HepG2 (cell line): Measurements from ENCODE around the gene USP8. TPM values are rescaled to one million over a fixed set of nuclear protein-coding genes. Genes with fewer than 3 reads are reported as not detected.
A peak's percentile ranks its signal among the peaks of the same experiment; 100 is the strongest.

Experiments used
- AFF4 ChIP-seq: sonication (generic); formaldehyde crosslinking; IDR thresholded peaks from 2 replicates; pipeline ENCODE4 v1.4.0; 2020; ENCODE audit warnings: missing genetic modification reagents
- ASH2L ChIP-seq: fragments of 300-600, 200-600 bp; sonication (generic); IDR thresholded peaks from 2 replicates; pipeline ENCODE4 v1.7.0; 2017; ENCODE audit warnings: low read depth, mild to moderate bottlenecking, moderate library complexity, mixed read lengths, low read length; ENCODE audit not compliant: insufficient read length
- CEBPG ChIP-seq: IDR thresholded peaks from 2 replicates; pipeline ENCODE4 v1.6.1; 2016
- DR1 ChIP-seq: sonication (generic); formaldehyde crosslinking; IDR thresholded peaks from 2 replicates; pipeline ENCODE4 v1.8.0; 2021; ENCODE audit warnings: mild to moderate bottlenecking, missing genetic modification reagents, inconsistent platforms
- GATA4 ChIP-seq: sonication (generic); IDR thresholded peaks from 2 replicates; pipeline ENCODE4 v1.6.1; 2016; ENCODE audit warnings: antibody characterized with exemption, low read depth, borderline replicate concordance
- KDM6A ChIP-seq: IDR thresholded peaks from 2 replicates; pipeline ENCODE4 v1.6.1; 2016; ENCODE audit warnings: low read depth
- MED13 ChIP-seq: sonication (generic); formaldehyde crosslinking; IDR thresholded peaks from 2 replicates; pipeline ENCODE4 v1.5.0; 2020; ENCODE audit warnings: missing genetic modification reagents
- NCOA2 ChIP-seq: sonication (generic); formaldehyde crosslinking; IDR thresholded peaks from 2 replicates; pipeline ENCODE4 v1.8.0; 2022; ENCODE audit warnings: inconsistent platforms
- SNRNP70 ChIP-seq: fragments of 200-400 bp; formaldehyde crosslinking; IDR thresholded peaks from 2 replicates; pipeline ENCODE4 v1.6.1; 2017; ENCODE audit warnings: mild to moderate bottlenecking, low read depth, low read length, moderate library complexity
- TFDP1 ChIP-seq: IDR thresholded peaks from 2 replicates; pipeline ENCODE4 v1.6.1; 2016; ENCODE audit warnings: missing compliant biosample characterization, missing genetic modification reagents, borderline replicate concordance
- USF2 ChIP-seq, 2 experiments: sonication (generic) in 1 of 2; formaldehyde crosslinking in 1 of 2; IDR thresholded peaks; 2 replicates each; pipeline versions ENCODE4 v1.5.1 to v1.6.1; 2011 to 2020; ENCODE audit warnings: borderline replicate concordance in 1 of 2, low read depth in 1 of 2, low read length in 1 of 2, mild to moderate bottlenecking in 1 of 2, missing genetic modification reagents in 1 of 2, moderate library complexity in 1 of 2
- ZNF20 ChIP-seq: sonication (generic); formaldehyde crosslinking; IDR thresholded peaks from 2 replicates; pipeline ENCODE4 v1.4.0; 2020; ENCODE audit warnings: mild to moderate bottlenecking, moderate library complexity, missing genetic modification reagents
- ZNF33A ChIP-seq: sonication (generic); formaldehyde crosslinking; IDR thresholded peaks from 2 replicates; pipeline ENCODE4 v1.5.1; 2020; ENCODE audit warnings: missing genetic modification reagents, mild to moderate bottlenecking, moderate library complexity, borderline replicate concordance
- ZNF362 ChIP-seq: sonication (generic); formaldehyde crosslinking; IDR thresholded peaks from 2 replicates; pipeline ENCODE4 v1.4.0; 2020; ENCODE audit warnings: missing genetic modification reagents, mild to moderate bottlenecking, borderline replicate concordance
- ZNF432 ChIP-seq: sonication (generic); formaldehyde crosslinking; IDR thresholded peaks from 2 replicates; pipeline ENCODE4 v1.5.0; 2020; ENCODE audit warnings: missing genetic modification reagents, mild to moderate bottlenecking, borderline replicate concordance
- ZXDC ChIP-seq: sonication (generic); formaldehyde crosslinking; IDR thresholded peaks from 2 replicates; pipeline ENCODE4 v1.5.0; 2020; ENCODE audit warnings: mild to moderate bottlenecking, missing genetic modification reagents
- polyA plus RNA-seq, 8 experiments: library from polyadenylated mRNA; depleted of rRNA in 3 of 8; stranded (reverse) in 7 of 8; unstranded in 1 of 8; fragments of >200 nt; fragmentation: Illumina TruSeq in 4 of 8; extraction: Trizol in 4 of 8; gene quantifications; 2 replicates each; pipeline versions ENCODE4 v1.2.1 to v1.2.3, GENCODE V29; 2011 to 2016; ENCODE audit warnings: low read depth in 4 of 8, missing spikeins in 1 of 8, mixed read lengths in 1 of 8; ENCODE audit not compliant: insufficient read depth in 1 of 8
- total RNA-seq, 5 experiments: library from RNA; depleted of rRNA; stranded (reverse); fragments of >200 nt; fragmentation: Illumina TruSeq; extraction: Trizol; gene quantifications; 2 replicates each; pipeline ENCODE4 v1.2.3, GENCODE V29; 2016; ENCODE audit warnings: low read depth in 1 of 5

The USP8 gene
- total and polyA plus RNA-seq, 2 of the 13 experiments (the other 11 are each of a cell fraction or from before 2014, with no cell fraction given) = 36.4 to 50.7 TPM

GRCh38 chr15:50424066-50424890 lies at the start of gene USP8 (continued):
- TF ChIP-seq ZNF33A (CRISPR knock-in tag) = no peak
- no peak for TF ChIP-seq SNRNP70
- no peak for TF ChIP-seq ZXDC (CRISPR knock-in tag)
- TF ChIP-seq ASH2L = peak; percentile 73
- 0 out of 2 replicates have a peak, but pooled peaks have one; percentile 74 for TF ChIP-seq DR1
- no peak for TF ChIP-seq USF2 (IDR thresholded peaks at IDR 0.05; ENCODE audit: low read depth, low read length)
- peak; percentile 32; the same call in 1 of the 2 replicates for TF ChIP-seq USF2 (CRISPR knock-in tag; IDR thresholded peaks at IDR 0.05; ENCODE audit: borderline replicate concordance)
- TF ChIP-seq ZNF20 (CRISPR knock-in tag) = no peak
- peak; percentile 48; the same call in 1 of the 2 replicates for TF ChIP-seq TFDP1 (CRISPR knock-in tag)
- TF ChIP-seq CEBPG = peak; percentile 13; the same call in 1 of the 2 replicates
- peak; percentile 34; the same call in 1 of the 2 replicates for TF ChIP-seq GATA4
- TF ChIP-seq ZNF432 = no peak
- TF ChIP-seq NCOA2 (CRISPR knock-in tag) = peak; percentile 52; the same call in 1 of the 2 replicates
- peak; percentile 85 for TF ChIP-seq ZNF362
- peak; percentile 30; the same call in 1 of the 2 replicates for TF ChIP-seq KDM6A
- TF ChIP-seq AFF4 (CRISPR knock-in tag) = no peak
- 0 out of 2 replicates have a peak, but pooled peaks have one; percentile 11 for TF ChIP-seq MED13
